DMS53 (cell line): Measurements from ENCODE around the gene COMMD4.
A peak's percentile ranks its signal among the peaks of the same experiment; 100 is the strongest.
"Not testable (repeated sequence)": the region's sequence is repeated elsewhere in the genome, so short reads cannot be mapped to it uniquely, and the experiment has no call there.

Source experiments
- DNase-seq: peaks from one replicate; lab custom pipeline; 2025; lab: John Stamatoyannopoulos, UW

The COMMD4 gene

GRCh38 chr15:75335705-75336355 lies at the start of gene COMMD4:
COMMD4 (plus strand) TSS chr15:75336063; CDS start chr15:75336090, 27 bp downstream.
- peak; percentile 96 for DNase-seq

GRCh38 chr15:75293660-75294059 lies 42.2 kb upstream of the COMMD4 start:
- not testable (repeated sequence) for DNase-seq

- DNase-seq, result not testable (repeated sequence)
Measured at GRCh38 chr15:75298541-75299310, 37.1 kb upstream of the COMMD4 start.

GRCh38 chr15:75299311-75299688 lies 36.6 kb upstream of the COMMD4 start:
- not testable (repeated sequence) for DNase-seq

- not testable (repeated sequence) for DNase-seq
Measured at GRCh38 chr15:75300026-75300425, 35.8 kb upstream of the COMMD4 start.

GRCh38 chr15:75302318-75302717 lies 33.5 kb upstream of the COMMD4 start:
- DNase-seq, result no peak

- not testable (repeated sequence) for DNase-seq
Measured at GRCh38 chr15:75302753-75303152, 33.1 kb upstream of the COMMD4 start.

- DNase-seq, result no peak
Measured at GRCh38 chr15:75306188-75306587, 29.7 kb upstream of the COMMD4 start.

- DNase-seq, result peak; percentile 81
Measured at GRCh38 chr15:75307778-75308390, 28.0 kb upstream of the COMMD4 start.

GRCh38 chr15:75309711-75310110 lies 26.2 kb upstream of the COMMD4 start:
- DNase-seq, result no peak

GRCh38 chr15:75312548-75312947 lies 23.3 kb upstream of the COMMD4 start:
- not testable (repeated sequence) for DNase-seq

GRCh38 chr15:75313116-75313845 lies 22.6 kb upstream of the COMMD4 start:
- DNase-seq, result no peak

GRCh38 chr15:75314552-75315290 lies 21.1 kb upstream of the COMMD4 start:
- no peak for DNase-seq

- not testable (repeated sequence) for DNase-seq
Measured at GRCh38 chr15:75319231-75319897, 16.5 kb upstream of the COMMD4 start.

- no peak for DNase-seq
Measured at GRCh38 chr15:75321711-75322110, 14.2 kb upstream of the COMMD4 start.

- no peak for DNase-seq
Measured at GRCh38 chr15:75325922-75326321, 9.9 kb upstream of the COMMD4 start.

GRCh38 chr15:75327005-75327404 lies 8.9 kb upstream of the COMMD4 start:
- DNase-seq, result no peak

GRCh38 chr15:75327491-75327890 lies 8.4 kb upstream of the COMMD4 start:
- DNase-seq, result no peak

- no peak for DNase-seq
Measured at GRCh38 chr15:75328493-75329314, 7.2 kb upstream of the COMMD4 start.

GRCh38 chr15:75329571-75329970 lies 6.3 kb upstream of the COMMD4 start:
- DNase-seq, result no peak
